Spinal cord (tissue), 10 donors: ENCODE results near the gene GRM7. TPM values are rescaled to one million over a fixed set of nuclear protein-coding genes. Genes with fewer than 3 reads are reported as not detected.
A peak's percentile ranks its signal among the peaks of the same experiment; 100 is the strongest.

Experiments
- DNase-seq, 6 donors: peaks; one replicate each; pipeline versions ENCODE4 v3.0.0 to v3.0.0-alpha.2; 2013 to 2015; ENCODE audit warnings: low spot score in 6 of 6, low read depth in 4 of 6
- H3K27ac ChIP-seq: one replicate; pipeline ENCODE4 v1.5.1; 2013; ENCODE audit warnings: low read depth, low read length, control low read depth
- H3K27me3 ChIP-seq: one replicate; pipeline ENCODE4 v1.6.1; 2013; ENCODE audit warnings: low read length; ENCODE audit not compliant: control insufficient read depth, insufficient read depth
- H3K36me3 ChIP-seq: one replicate; pipeline ENCODE4 v1.6.1; 2013; ENCODE audit warnings: low read length; ENCODE audit not compliant: control insufficient read depth, insufficient read depth
- H3K4me1 ChIP-seq: one replicate; pipeline ENCODE4 v1.6.1; 2013; ENCODE audit warnings: low read length; ENCODE audit not compliant: control insufficient read depth, insufficient read depth
- H3K4me3 ChIP-seq: one replicate; pipeline ENCODE4 v1.5.1; 2013; ENCODE audit warnings: low read depth, low read length, control low read depth
- H3K9me3 ChIP-seq: one replicate; pipeline ENCODE4 v1.6.1; 2013; ENCODE audit warnings: low read length; ENCODE audit not compliant: control insufficient read depth, insufficient read depth
- WGBS: methylation state at CpG from one replicate; pipeline ENCODE4 v1.1.5; 2013; ENCODE audit warnings: missing lambda C conversion rate; ENCODE audit not compliant: insufficient coverage; 5-methylcytosine and 5-hydroxymethylcytosine counted together
- polyA plus RNA-seq, 2 donors: library from polyadenylated mRNA; unstranded; fragments of 120-200 nt; gene quantifications; one replicate each; pipeline ENCODE4 v1.2.1, GENCODE V29; 2013; ENCODE audit not compliant: insufficient read length in 2 of 2
- total RNA-seq, 2 donors: library from RNA; depleted of rRNA in 1 of 2; stranded (reverse); fragments of 120-200 nt in 1 of 2; fragments of >200 nt in 1 of 2; gene quantifications; one replicate each; pipeline versions ENCODE4 v1.2.3 to v1.2.4, GENCODE V29; 2013 to 2014
- donor health status: healthy.

Gene GRM7
- total and polyA plus RNA-seq, 4 donors = 9.6 to 37.0 (median 30.3) TPM

- H3K9me3 ChIP-seq = no peaks in the 10 kb centered on the region
- H3K27me3 ChIP-seq = no peaks in the 10 kb centered on the region
- no peaks in the 10 kb centered on the region for H3K4me1 ChIP-seq
- no peak overlapping the region for H3K27ac ChIP-seq
- DNase-seq = no peak
- H3K36me3 ChIP-seq = no peaks in the 10 kb centered on the region
- no peak overlapping the region for H3K4me3 ChIP-seq
- no CpG with 5 or more reads among the region's 4 CpGs for WGBS
Measured at GRCh38 chr3:7171493-7171892, 310.6 kb downstream of the GRM7 start.

- no peak overlapping the region for H3K4me3 ChIP-seq
- no peaks in the 10 kb centered on the region for H3K4me1 ChIP-seq
- WGBS = 31% methylated on average over 1 of the region's 4 CpGs
Measured at GRCh38 chr3:7172996-7173395, 312.1 kb downstream of the GRM7 start.

GRCh38 chr3:7188551-7188950 lies 327.6 kb downstream of the GRM7 start:
- DNase-seq = no peak
- no peaks in the 10 kb centered on the region for H3K27me3 ChIP-seq
- no CpG with 5 or more reads among the region's 1 CpG for WGBS
- H3K36me3 ChIP-seq = no peaks in the 10 kb centered on the region
- H3K9me3 ChIP-seq = no peaks in the 10 kb centered on the region
- H3K4me1 ChIP-seq = no peaks in the 10 kb centered on the region
- H3K4me3 ChIP-seq = no peak overlapping the region
- no peak overlapping the region for H3K27ac ChIP-seq

More at GRCh38 chr3:7172996-7173395, 312.1 kb downstream of the GRM7 start:
- Histone ChIP-seq H3K27ac (no peak overlapping the region), H3K9me3 (no peaks in the 10 kb centered on the region), H3K36me3 (no peaks in the 10 kb centered on the region), H3K27me3 (no peaks in the 10 kb centered on the region)
- no peak for DNase-seq

DNA sequence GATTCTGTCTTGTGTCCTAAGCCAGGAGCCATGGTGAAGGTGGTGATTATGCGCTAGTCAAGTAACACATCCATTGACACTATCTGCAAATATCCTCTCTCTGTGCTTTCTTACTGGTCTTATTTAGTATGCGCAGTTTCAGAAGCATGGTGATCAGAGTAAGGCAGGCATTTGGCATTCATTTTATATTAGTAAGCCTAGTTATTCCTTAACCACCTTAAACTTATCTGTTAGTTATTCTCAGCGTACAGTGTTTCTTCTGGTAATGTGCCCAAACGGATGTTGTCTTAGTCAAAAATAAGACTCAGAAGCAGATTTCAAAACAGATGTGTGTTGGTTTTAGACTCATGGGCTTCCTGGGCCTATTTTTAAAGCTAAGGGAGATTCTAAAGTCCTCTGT lies 329.2 kb downstream of the GRM7 start:
- Histone ChIP-seq H3K4me1 (no peaks in the 10 kb centered on the region), H3K36me3 (no peaks in the 10 kb centered on the region), H3K27ac (no peak overlapping the region), H3K27me3 (no peaks in the 10 kb centered on the region), H3K9me3 (no peaks in the 10 kb centered on the region), H3K4me3 (no peak overlapping the region)
- 80% methylated on average over 1 of the region's 4 CpGs for WGBS
- DNase-seq = peak in 1 of 6 donors; percentile 51

GRCh38 chr3:7193269-7193668 lies 332.4 kb downstream of the GRM7 start:
- Histone ChIP-seq H3K4me3 (no peak overlapping the region), H3K36me3 (no peaks in the 10 kb centered on the region), H3K27me3 (no peaks in the 10 kb centered on the region), H3K27ac (no peak overlapping the region), H3K4me1 (no peaks in the 10 kb centered on the region), H3K9me3 (no peaks in the 10 kb centered on the region)
- DNase-seq = no peak

GRCh38 chr3:7194071-7194835 lies 333.3 kb downstream of the GRM7 start:
- H3K27me3 ChIP-seq = no peaks in the 10 kb centered on the region
- WGBS = no CpG with 5 or more reads among the region's 6 CpGs

GRCh38 chr3:7195934-7196333 lies 335.0 kb downstream of the GRM7 start:
- no peaks in the 10 kb centered on the region for H3K27me3 ChIP-seq
- no peak overlapping the region for H3K27ac ChIP-seq
- H3K36me3 ChIP-seq = no peaks in the 10 kb centered on the region
- no peaks in the 10 kb centered on the region for H3K9me3 ChIP-seq
- no CpG with 5 or more reads among the region's 1 CpG for WGBS
- DNase-seq = no peak
- H3K4me1 ChIP-seq = no peaks in the 10 kb centered on the region
- no peak overlapping the region for H3K4me3 ChIP-seq

More at GRCh38 chr3:7194071-7194835, 333.3 kb downstream of the GRM7 start:
- no peak overlapping the region for H3K4me3 ChIP-seq
- DNase-seq = no peak
- H3K27ac ChIP-seq = no peak overlapping the region
- no peaks in the 10 kb centered on the region for H3K4me1 ChIP-seq
- no peaks in the 10 kb centered on the region for H3K9me3 ChIP-seq
- H3K36me3 ChIP-seq = no peaks in the 10 kb centered on the region

DNA sequence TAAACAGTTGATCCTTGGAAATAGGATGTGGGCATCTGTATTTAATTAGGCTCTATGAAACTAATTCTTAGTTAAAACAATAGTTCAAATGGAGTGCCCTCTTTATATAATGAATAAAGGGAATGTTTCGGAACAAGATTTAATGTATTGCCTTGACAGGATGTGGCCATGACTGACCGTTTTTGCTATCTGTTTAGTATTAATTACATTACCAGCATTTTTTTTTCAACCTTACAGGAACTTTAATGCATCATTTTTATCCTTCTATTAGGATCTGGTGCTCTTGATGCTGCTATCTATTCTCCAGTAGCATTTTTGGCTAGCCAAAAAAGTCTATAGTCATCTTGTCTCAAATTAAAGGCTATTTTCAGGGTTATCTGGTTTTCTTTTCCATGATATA lies 340.9 kb downstream of the GRM7 start:
- H3K4me1 ChIP-seq = no peaks in the 10 kb centered on the region
- no CpG with 5 or more reads among the region's 2 CpGs for WGBS
- DNase-seq = no peak
- H3K4me3 ChIP-seq = no peak overlapping the region
- no peak overlapping the region for H3K27ac ChIP-seq
- no peaks in the 10 kb centered on the region for H3K36me3 ChIP-seq
- no peaks in the 10 kb centered on the region for H3K9me3 ChIP-seq
- no peaks in the 10 kb centered on the region for H3K27me3 ChIP-seq

- 92% methylated on average over 2 of the region's 5 CpGs for WGBS
- Histone ChIP-seq H3K9me3 (no peaks in the 10 kb centered on the region), H3K4me3 (no peak overlapping the region), H3K4me1 (no peaks in the 10 kb centered on the region), H3K36me3 (no peaks in the 10 kb centered on the region), H3K27me3 (no peaks in the 10 kb centered on the region), H3K27ac (no peak overlapping the region)
- no peak for DNase-seq
Measured at GRCh38 chr3:7203969-7204847, 343.3 kb downstream of the GRM7 start.

DNA sequence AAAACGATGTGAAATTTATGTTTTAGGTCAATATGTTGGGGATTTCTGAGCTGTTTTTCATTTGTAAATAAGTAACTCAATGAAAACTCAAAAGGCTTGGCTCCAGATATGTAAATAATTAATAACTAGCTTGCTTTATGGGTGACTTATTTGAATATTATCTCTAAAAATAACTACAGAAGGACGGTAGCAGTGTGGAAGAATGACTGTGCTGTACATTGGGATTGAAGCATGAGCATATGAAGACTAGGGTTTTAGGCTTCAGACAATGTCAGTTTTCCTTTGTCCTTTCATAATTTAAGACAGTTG lies 343.9 kb downstream of the GRM7 start:
- Histone ChIP-seq H3K27me3 (no peaks in the 10 kb centered on the region), H3K9me3 (no peaks in the 10 kb centered on the region), H3K4me1 (no peaks in the 10 kb centered on the region), H3K27ac (no peak overlapping the region), H3K4me3 (no peak overlapping the region), H3K36me3 (no peaks in the 10 kb centered on the region)
- no peak for DNase-seq
- no CpG with 5 or more reads among the region's 2 CpGs for WGBS
